ENCODE results near the gene EEFSEC.

GRCh38 chr3:128340904-128341555 is 187.7 kb downstream of the EEFSEC start:
- TF ChIP-seq CTCF (conservative IDR thresholded peaks at IDR 0.05; ENCODE audit: low read depth in 2 of 2) (no peak), EZH2 (IDR thresholded peaks at IDR 0.05; ENCODE audit: low read depth, unreplicated experiment) (no peak), EZH2phosphoT487 (IDR thresholded peaks at IDR 0.05; ENCODE audit: unreplicated experiment) (no peak), REST (IDR thresholded peaks at IDR 0.05; ENCODE audit: unreplicated experiment) (no peak), POLR2AphosphoS5 (IDR thresholded peaks at IDR 0.05; ENCODE audit: low read depth) (no peak), NANOG (IDR thresholded peaks at IDR 0.05; ENCODE audit: borderline replicate concordance) (no peak), CREB1 (CRISPR knock-in tag; IDR thresholded peaks at IDR 0.05; ENCODE audit: low read depth) (no peak)
